KMS-11 (cell line): ENCODE measurements around the gene LRRC3C.
"Not testable (repeated sequence)": the region's sequence is repeated elsewhere in the genome, so short reads cannot be mapped to it uniquely, and the experiment has no call there.

Experiments
- H2AFZ ChIP-seq: fragments of 200-600 bp; sonication (generic); 2 replicates; pipeline ENCODE4 v1.6.1; 2016; ENCODE audit warnings: antibody characterized with exemption, mixed run types, low read depth
- H3K27ac ChIP-seq: fragments of 200-600 bp; sonication (generic); 2 replicates; pipeline ENCODE4 v1.6.1; 2016; ENCODE audit warnings: mild to moderate bottlenecking, mixed run types
- H3K27me3 ChIP-seq: fragments of 200-600 bp; sonication (generic); 2 replicates; pipeline ENCODE4 v1.6.1; 2017; ENCODE audit warnings: mild to moderate bottlenecking, low read depth, mixed run types, moderate library complexity; ENCODE audit not compliant: insufficient read depth
- H3K36me3 ChIP-seq: fragments of 200-600 bp; sonication (generic); 2 replicates; pipeline ENCODE4 v1.6.1; 2017; ENCODE audit warnings: mild to moderate bottlenecking, mixed run types; ENCODE audit not compliant: insufficient read depth
- H3K4me1 ChIP-seq: fragments of 200-600 bp; sonication (generic); 2 replicates; pipeline ENCODE4 v1.6.1; 2016; ENCODE audit warnings: mild to moderate bottlenecking, low read depth, mixed run types; ENCODE audit not compliant: poor library complexity, severe bottlenecking
- H3K4me2 ChIP-seq: fragments of 200-600 bp; sonication (generic); 2 replicates; pipeline ENCODE4 v1.7.0; 2016; ENCODE audit warnings: mild to moderate bottlenecking, mixed run types
- H3K4me3 ChIP-seq: fragments of 200-600 bp; sonication (generic); IDR thresholded peaks from 2 replicates; pipeline ENCODE4 v1.6.1; 2017; ENCODE audit warnings: low read depth, low read length, mixed read lengths; ENCODE audit not compliant: insufficient read depth
- H3K79me2 ChIP-seq: fragments of 200-600 bp; sonication (generic); 2 replicates; pipeline ENCODE4 v1.6.1; 2016; ENCODE audit warnings: low read depth, mixed run types; ENCODE audit not compliant: insufficient read depth
- H3K9ac ChIP-seq: fragments of 200-600 bp; sonication (generic); 2 replicates; pipeline ENCODE4 v1.6.1; 2016; ENCODE audit warnings: mild to moderate bottlenecking, mixed run types
- H4K20me1 ChIP-seq: fragments of 200-600 bp; sonication (generic); 2 replicates; pipeline ENCODE4 v1.6.1; 2016; ENCODE audit warnings: mild to moderate bottlenecking, mixed run types; ENCODE audit not compliant: insufficient read depth
- TF ChIP-seq, protein P1 (sequence below): fragments of 200-600 bp; sonication (generic); conservative IDR thresholded peaks from 2 replicates; pipeline ENCODE4 v1.6.1; 2017; ENCODE audit warnings: low read depth, mild to moderate bottlenecking, antibody characterized with exemption, low read length, moderate library complexity, mixed read lengths

LRRC3C gene

DNA sequence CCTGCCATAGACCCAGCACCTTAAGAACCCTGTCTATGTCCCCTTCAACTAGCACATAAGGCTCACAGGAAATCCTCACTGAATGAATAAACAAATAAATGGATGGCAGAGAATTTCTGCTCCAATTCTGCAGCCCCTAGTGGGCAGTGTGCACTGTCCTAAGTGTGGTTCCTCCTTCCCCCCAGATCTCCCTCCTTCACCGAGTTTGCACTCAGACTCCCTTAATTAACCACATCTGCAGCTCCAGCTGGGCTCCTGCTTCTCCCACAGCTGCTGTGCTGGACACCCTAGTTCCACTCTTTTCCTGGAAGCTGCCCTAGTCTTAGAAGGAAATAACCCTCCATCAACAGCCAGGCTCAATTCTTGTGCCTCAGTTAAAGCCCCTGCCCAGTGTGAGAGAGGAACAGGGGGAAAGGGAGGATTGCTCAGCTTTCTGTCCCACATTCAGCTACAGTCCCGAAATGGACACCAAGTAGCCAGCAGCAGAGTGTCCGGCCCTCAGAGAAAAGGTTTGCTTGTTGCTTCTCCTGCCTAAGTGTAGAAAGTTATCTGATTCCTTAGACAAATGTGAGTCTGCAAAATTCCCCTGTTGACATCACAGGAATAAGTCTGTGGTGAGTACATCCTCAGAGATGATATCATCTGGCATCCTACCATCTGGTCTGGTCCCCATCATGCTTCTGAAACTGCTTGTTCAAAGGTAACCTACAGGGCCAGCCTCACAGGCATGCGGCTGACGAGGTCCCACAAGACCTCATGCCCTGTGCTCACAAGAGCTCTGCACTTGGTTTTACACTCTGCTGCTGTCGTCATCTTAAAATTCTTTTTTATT, 12.3 kb downstream of the LRRC3C start:
- no peaks in the 10 kb centered on the region for H3K79me2 ChIP-seq
- H3K36me3 ChIP-seq, result no peaks in the 10 kb centered on the region
- TF ChIP-seq, protein P1, sequence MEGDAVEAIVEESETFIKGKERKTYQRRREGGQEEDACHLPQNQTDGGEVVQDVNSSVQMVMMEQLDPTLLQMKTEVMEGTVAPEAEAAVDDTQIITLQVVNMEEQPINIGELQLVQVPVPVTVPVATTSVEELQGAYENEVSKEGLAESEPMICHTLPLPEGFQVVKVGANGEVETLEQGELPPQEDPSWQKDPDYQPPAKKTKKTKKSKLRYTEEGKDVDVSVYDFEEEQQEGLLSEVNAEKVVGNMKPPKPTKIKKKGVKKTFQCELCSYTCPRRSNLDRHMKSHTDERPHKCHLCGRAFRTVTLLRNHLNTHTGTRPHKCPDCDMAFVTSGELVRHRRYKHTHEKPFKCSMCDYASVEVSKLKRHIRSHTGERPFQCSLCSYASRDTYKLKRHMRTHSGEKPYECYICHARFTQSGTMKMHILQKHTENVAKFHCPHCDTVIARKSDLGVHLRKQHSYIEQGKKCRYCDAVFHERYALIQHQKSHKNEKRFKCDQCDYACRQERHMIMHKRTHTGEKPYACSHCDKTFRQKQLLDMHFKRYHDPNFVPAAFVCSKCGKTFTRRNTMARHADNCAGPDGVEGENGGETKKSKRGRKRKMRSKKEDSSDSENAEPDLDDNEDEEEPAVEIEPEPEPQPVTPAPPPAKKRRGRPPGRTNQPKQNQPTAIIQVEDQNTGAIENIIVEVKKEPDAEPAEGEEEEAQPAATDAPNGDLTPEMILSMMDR, result peak; percentile 76
- peak overlapping the region; percentile 81 for H3K4me2 ChIP-seq
- no peaks in the 10 kb centered on the region for H3K27me3 ChIP-seq
- H3K27ac ChIP-seq, result peak overlapping the region; percentile 94
- H2AFZ ChIP-seq, result peak overlapping the region; percentile 34
- H3K9ac ChIP-seq, result peak overlapping the region; percentile 85
- no peaks in the 10 kb centered on the region for H4K20me1 ChIP-seq
- H3K4me3 ChIP-seq, result no peak overlapping the region
- peaks cover 67% of the 10 kb centered on the region for H3K4me1 ChIP-seq

DNA sequence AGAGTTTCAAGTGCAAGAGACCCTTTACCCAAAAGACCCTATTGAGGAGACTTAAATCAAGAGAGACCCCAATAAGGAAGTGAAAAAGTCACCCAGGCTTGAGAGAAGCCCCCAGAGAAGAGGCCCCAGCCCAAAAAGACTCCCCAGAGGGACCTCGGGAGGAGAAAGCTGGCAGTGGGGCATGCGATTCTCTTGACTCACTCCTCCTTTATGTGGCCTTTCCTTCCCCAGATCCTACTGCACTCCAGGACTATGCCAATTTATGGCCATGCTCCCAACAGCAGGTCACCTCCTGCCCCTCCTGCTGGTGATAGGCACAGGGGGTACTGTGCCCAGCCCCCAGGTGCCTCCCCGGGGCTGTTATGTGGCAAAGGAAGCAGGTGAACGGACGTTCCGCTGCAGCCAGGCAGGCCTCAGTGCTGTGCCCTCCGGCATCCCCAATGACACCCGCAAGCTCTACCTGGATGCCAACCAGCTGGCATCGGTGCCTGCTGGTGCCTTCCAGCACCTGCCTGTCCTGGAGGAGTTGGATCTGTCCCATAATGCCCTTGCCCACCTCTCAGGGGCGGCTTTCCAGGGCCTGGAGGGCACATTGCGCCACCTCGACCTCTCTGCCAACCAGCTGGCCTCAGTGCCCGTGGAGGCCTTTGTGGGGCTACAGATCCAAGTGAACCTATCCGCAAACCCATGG, 16.3 kb downstream of the LRRC3C start:
- Histone ChIP-seq H3K4me1 (peaks cover 36% of the 10 kb centered on the region), H3K79me2 (no peaks in the 10 kb centered on the region), H2AFZ (no peak overlapping the region), H3K27me3 (no peaks in the 10 kb centered on the region), H3K27ac (no peak overlapping the region), H4K20me1 (no peaks in the 10 kb centered on the region), H3K4me3 (no peak overlapping the region), H3K9ac (no peak overlapping the region), H3K36me3 (no peaks in the 10 kb centered on the region), H3K4me2 (no peak overlapping the region)
- TF ChIP-seq, protein P1, result no peak

DNA sequence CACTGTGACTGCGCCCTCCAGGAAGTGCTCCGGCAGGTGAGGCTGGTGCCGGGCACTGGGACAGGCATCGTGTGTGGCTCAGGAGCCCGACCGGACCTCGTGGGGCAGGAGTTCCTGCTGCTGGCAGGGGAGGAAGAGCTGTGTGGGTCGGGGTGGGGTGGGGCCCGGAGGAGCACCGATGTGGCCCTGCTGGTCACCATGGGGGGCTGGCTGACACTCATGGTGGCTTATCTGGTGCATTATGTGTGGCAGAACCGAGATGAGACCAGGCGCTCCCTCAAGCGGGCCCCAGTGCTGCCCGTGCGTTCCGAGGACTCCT, 16.8 kb downstream of the LRRC3C start:
- H3K79me2 ChIP-seq, result no peaks in the 10 kb centered on the region
- no peak overlapping the region for H3K27ac ChIP-seq
- H3K4me1 ChIP-seq, result peaks cover 31% of the 10 kb centered on the region
- H3K36me3 ChIP-seq, result no peaks in the 10 kb centered on the region
- no peaks in the 10 kb centered on the region for H4K20me1 ChIP-seq
- H2AFZ ChIP-seq, result no peak overlapping the region
- H3K9ac ChIP-seq, result no peak overlapping the region
- no peak overlapping the region for H3K4me3 ChIP-seq
- H3K4me2 ChIP-seq, result no peak overlapping the region
- TF ChIP-seq, protein P1, result no peak
- H3K27me3 ChIP-seq, result no peaks in the 10 kb centered on the region

DNA sequence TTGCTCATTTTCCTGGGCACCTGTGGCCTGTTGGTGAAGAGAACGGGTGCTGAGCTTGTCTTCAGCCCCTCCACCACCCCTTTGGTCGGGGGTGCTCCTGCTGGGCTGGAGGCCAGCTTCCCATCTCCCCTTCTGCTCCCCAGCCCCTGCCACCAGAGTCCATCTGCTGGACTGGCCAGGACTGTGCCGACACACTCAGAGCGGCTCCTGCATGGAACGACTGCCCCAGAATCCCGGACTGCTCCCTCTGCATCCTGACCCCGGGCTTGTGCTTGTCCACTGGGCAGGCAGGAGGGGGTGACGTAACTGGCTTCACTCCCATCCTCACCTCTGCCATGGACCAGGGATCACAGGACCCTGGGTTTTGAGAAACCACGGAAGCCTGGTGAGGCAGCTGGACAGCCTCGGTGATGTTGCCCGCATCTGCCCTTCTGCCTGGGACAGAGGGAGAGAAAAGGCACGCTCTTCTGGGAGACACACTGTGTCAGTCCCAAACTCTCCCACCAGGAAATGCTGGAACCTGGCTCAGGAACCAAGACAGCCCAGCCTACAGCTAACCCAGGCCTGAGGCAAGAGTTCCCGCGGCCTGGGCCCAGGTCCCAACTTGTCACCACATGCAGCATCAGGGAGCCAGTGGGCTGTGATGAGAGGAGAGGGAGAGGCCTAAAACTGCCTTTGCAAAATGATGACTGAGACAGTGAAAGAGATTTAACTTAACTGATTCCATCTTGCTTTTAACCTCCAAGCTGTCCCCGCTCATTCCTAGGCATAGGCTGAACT, 19.2 kb downstream of the LRRC3C start:
- no peaks in the 10 kb centered on the region for H3K79me2 ChIP-seq
- H3K4me2 ChIP-seq, result no peak overlapping the region
- H3K4me1 ChIP-seq, result peaks cover 8% of the 10 kb centered on the region

DNA sequence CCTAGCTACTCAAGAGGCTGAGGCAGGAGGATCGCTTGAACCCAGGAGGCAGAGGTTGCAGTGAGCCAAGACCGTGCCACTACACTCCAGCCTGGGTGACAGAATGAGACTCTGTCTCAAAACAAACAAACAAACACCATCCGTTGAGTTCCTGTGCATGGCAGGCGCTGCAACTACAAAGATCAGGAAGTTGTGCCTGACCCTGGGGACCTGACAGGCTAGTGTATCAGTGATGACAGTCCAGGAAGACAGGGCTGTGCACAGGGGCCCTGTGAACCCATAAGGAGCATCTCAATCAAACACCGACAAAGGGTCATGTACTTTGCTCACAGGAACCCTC, 20.9 kb downstream of the LRRC3C start:
- H3K79me2 ChIP-seq, H3K9ac ChIP-seq, H3K27ac ChIP-seq, H3K36me3 ChIP-seq, H4K20me1 ChIP-seq, H2AFZ ChIP-seq, H3K4me3 ChIP-seq, H3K4me1 ChIP-seq, H3K4me2 ChIP-seq, H3K27me3 ChIP-seq: not testable (repeated sequence)

More for the DNA sequence above, 19.2 kb downstream of the LRRC3C start:
- Histone ChIP-seq H3K36me3 (no peaks in the 10 kb centered on the region), H3K27me3 (no peaks in the 10 kb centered on the region), H3K27ac (no peak overlapping the region), H3K4me3 (no peak overlapping the region), H4K20me1 (no peaks in the 10 kb centered on the region), H3K9ac (no peak overlapping the region), H2AFZ (no peak overlapping the region)
- TF ChIP-seq, protein P1, result no peak
